HepG2 (cell line): ENCODE measurements around the gene ZNF24. TPM values are rescaled to one million over a fixed set of nuclear protein-coding genes. Genes with fewer than 3 reads are reported as not detected.

ENCODE experiments used
- ATAC-seq: fragments of 200-7000 bp; cut with Tn5 transposase; 3 replicates; pipeline ENCODE4 v1.9.1; 2020; ENCODE audit warnings: mild to moderate bottlenecking, moderate library complexity
- BruUV-seq: library from RNA; stranded (reverse); fragments of 400-500 nt; replicated peaks from 2 replicates; lab custom pipeline; 2021; lab: Mats Ljungman, UMichigan
- CTCF ChIA-PET: fragments of 300-600 bp; formaldehyde crosslinking; extraction: SDS; loops from one replicate; lab custom pipeline; 2021; ENCODE audit warnings: low total read pairs, inconsistent platforms, low intra/inter-chr PET ratio; lab: Yijun Ruan, JAX
- POLR2A ChIA-PET: fragments of 350-600 bp; sonication (Branson Sonifier 250); formaldehyde crosslinking; loops from one replicate; lab custom pipeline; 2020; ENCODE audit warnings: antibody characterized with exemption, inconsistent platforms; lab: Yijun Ruan, JAX
- DNase-seq: peaks from one replicate; pipeline ENCODE4 v3.0.0-alpha.2; 2015; ENCODE audit warnings: low spot score
- FAIRE-seq: peaks from 3 replicates; lab custom pipeline; 2011; peaks lifted over from hg19 to GRCh38; lab: Jason Lieb, UNC
- H2AFZ ChIP-seq: one replicate; pipeline ENCODE4 v1.6.1; 2011; ENCODE audit warnings: low read length, inconsistent platforms
- H3K27ac ChIP-seq: fragments of 300-600 bp; 3 replicates; pipeline ENCODE4 v1.8.0; 2011; ENCODE audit warnings: mixed run types, mild to moderate bottlenecking, mixed read lengths, low read length, inconsistent platforms; ENCODE audit not compliant: insufficient read depth; ENCODE audit errors: extremely low read length
- H3K27me3 ChIP-seq, 2 experiments: fragments of 200-600 bp in 1 of 2; 2 replicates in 1 of 2; 3 replicates in 1 of 2; pipeline versions ENCODE4 v1.6.0 to v1.8.0; 2011; ENCODE audit warnings: low read length in 2 of 2, mild to moderate bottlenecking in 2 of 2, moderate library complexity in 2 of 2, inconsistent platforms in 1 of 2; ENCODE audit not compliant: insufficient read depth in 2 of 2, control insufficient read depth in 1 of 2
- H3K36me3 ChIP-seq, 2 experiments: fragments of 200-600 bp in 1 of 2; replicated peaks in 1 of 2; 2 replicates in 1 of 2; 3 replicates in 1 of 2; pipeline versions ENCODE4 v1.5.1 to v1.8.0; 2011; ENCODE audit warnings: low read length in 2 of 2, inconsistent platforms in 1 of 2; ENCODE audit not compliant: insufficient read depth in 2 of 2, control insufficient read depth in 1 of 2
- H3K4me1 ChIP-seq: 2 replicates; pipeline ENCODE4 v1.5.1; 2012; ENCODE audit warnings: low read length, inconsistent platforms; ENCODE audit not compliant: insufficient read depth
- H3K4me2 ChIP-seq: 2 replicates; pipeline ENCODE4 v1.6.0; 2011; ENCODE audit warnings: low read depth, low read length, inconsistent platforms
- H3K4me3 ChIP-seq, 3 experiments: fragments of 200-600 bp in 1 of 3; sonication (generic), shearing (Covaris generic) in 1 of 3; replicated peaks in 1 of 3; 2 replicates each; pipeline ENCODE4 v1.5.1; 2011 to 2016; ENCODE audit warnings: low read length in 3 of 3, inconsistent platforms in 2 of 3, low read depth in 2 of 3, mild to moderate bottlenecking in 2 of 3, control low read depth in 1 of 3, mixed read lengths in 1 of 3; ENCODE audit not compliant: insufficient read depth in 1 of 3
- H3K79me2 ChIP-seq: one replicate; pipeline ENCODE4 v1.6.1; 2011; ENCODE audit warnings: low read length, inconsistent platforms; ENCODE audit not compliant: insufficient read depth
- H3K9ac ChIP-seq: 2 replicates; pipeline ENCODE4 v1.6.0; 2011; ENCODE audit warnings: mild to moderate bottlenecking, low read depth, low read length, inconsistent platforms; ENCODE audit not compliant: insufficient read depth
- H3K9me3 ChIP-seq: 2 replicates; pipeline ENCODE4 v1.5.1; 2012; ENCODE audit warnings: mild to moderate bottlenecking, low read length
- H4K20me1 ChIP-seq: 2 replicates; pipeline ENCODE4 v1.6.0; 2011; ENCODE audit warnings: inconsistent platforms, mild to moderate bottlenecking, low read length, moderate library complexity; ENCODE audit not compliant: insufficient read depth
- CEBPG ChIP-seq: IDR thresholded peaks from 2 replicates; pipeline ENCODE4 v1.6.1; 2016
- HOXA5 ChIP-seq: sonication (generic); formaldehyde crosslinking; IDR thresholded peaks from 2 replicates; pipeline ENCODE4 v1.4.0; 2020; ENCODE audit warnings: missing genetic modification reagents
- ZFP36 ChIP-seq: fragments of 150-350 bp; IDR thresholded peaks from 2 replicates; pipeline ENCODE4 v1.6.1; 2018; ENCODE audit warnings: borderline replicate concordance, low read length, low read depth; ENCODE audit not compliant: partially characterized antibody
- ZNF17 ChIP-seq: sonication (generic); formaldehyde crosslinking; IDR thresholded peaks from 2 replicates; pipeline ENCODE4 v1.5.0; 2020; ENCODE audit warnings: mild to moderate bottlenecking, missing genetic modification reagents
- WGBS: methylation state at CpG from one replicate; pipeline ENCODE4 v1.1.6; 2017; ENCODE audit warnings: low lambda C conversion rate; 5-methylcytosine and 5-hydroxymethylcytosine counted together
- in situ Hi-C: cut with HindIII; loops from 2 replicates; pipeline ENCODE4 v1.10.0; 2017; ENCODE audit warnings: low pct_unique_long_range_greater_than_20kb; ENCODE audit not compliant: extremely low pct_ligation_motif_present
- intact Hi-C: fragments of 100-400 bp; cut with micrococcal nuclease; formaldehyde crosslinking; loops from one replicate; pipeline ENCODE4 v1.10.0; 2022; ENCODE audit not compliant: unreplicated experiment
- polyA plus RNA-seq, 8 experiments: library from polyadenylated mRNA; depleted of rRNA in 3 of 8; stranded (reverse) in 7 of 8; unstranded in 1 of 8; fragments of >200 nt; fragmentation: Illumina TruSeq in 4 of 8; extraction: Trizol in 4 of 8; gene quantifications; 2 replicates each; pipeline versions ENCODE4 v1.2.1 to v1.2.3, GENCODE V29; 2011 to 2016; ENCODE audit warnings: low read depth in 4 of 8, missing spikeins in 1 of 8, mixed read lengths in 1 of 8; ENCODE audit not compliant: insufficient read depth in 1 of 8
- total RNA-seq, 5 experiments: library from RNA; depleted of rRNA; stranded (reverse); fragments of >200 nt; fragmentation: Illumina TruSeq; extraction: Trizol; gene quantifications; 2 replicates each; pipeline ENCODE4 v1.2.3, GENCODE V29; 2016; ENCODE audit warnings: low read depth in 1 of 5

ZNF24 gene
- total and polyA plus RNA-seq, 2 of the 13 experiments (the other 11 are each of a cell fraction or from before 2014, with no cell fraction given), result 19.5 to 41.1 TPM

- Histone ChIP-seq H3K4me1 (no peaks in the 10 kb centered on the region), H3K9ac (no peak overlapping the region), H3K36me3 (no peaks in the 10 kb centered on the region), H4K20me1 (no peaks in the 10 kb centered on the region), H3K79me2 (no peaks in the 10 kb centered on the region), H3K4me3 (no peak overlapping the region), H3K4me2 (no peak overlapping the region), H3K9me3 (peaks cover 23% of the 10 kb centered on the region)
- intact Hi-C loops (no loop called here), in situ Hi-C loops (loop anchor here (5.0 kb wide), 1 partner anchor 120 kb away; no protein-coding TSS in a partner anchor)
- CTCF ChIA-PET, result interaction anchor here (4.6 kb wide), 1 partner anchor 122 kb away, joined by 34 read pairs; no protein-coding TSS in a partner anchor
- FAIRE-seq (no peak), DNase-seq (no peak)
- no TSS peak for BruUV-seq
- 0 out of 2 replicates have a peak, but pooled peaks have one; percentile 16 for TF ChIP-seq CEBPG (CRISPR knock-in tag)
- no peak for TF ChIP-seq HOXA5 (CRISPR knock-in tag)
- TF ChIP-seq, all 625 proteins: peak for 1
- no peak for ATAC-seq
- H3K27me3 ChIP-seq, result no peaks in the 10 kb centered on the region
- no peak overlapping the region for H3K27ac ChIP-seq
- no peak overlapping the region for H2AFZ ChIP-seq
- POLR2A ChIA-PET, result no interaction called here
Observed at GRCh38 chr18:35352778-35353177, 8.6 kb upstream of the ZNF24 start.

GRCh38 chr18:35352283-35352682 lies 8.1 kb upstream of the ZNF24 start:
- Histone ChIP-seq H3K4me2 (no peak overlapping the region), H3K79me2 (no peaks in the 10 kb centered on the region), H3K27me3 (no peaks in the 10 kb centered on the region), H3K9ac (no peak overlapping the region), H3K4me1 (no peaks in the 10 kb centered on the region), H2AFZ (no peak overlapping the region), H3K9me3 (peaks cover 23% of the 10 kb centered on the region), H3K36me3 (no peaks in the 10 kb centered on the region), H3K27ac (no peak overlapping the region), H4K20me1 (no peaks in the 10 kb centered on the region), H3K4me3 (no peak overlapping the region)
- no peak for FAIRE-seq
- CTCF ChIA-PET, result interaction anchor here (4.6 kb wide), 1 partner anchor 121 kb away, joined by 34 read pairs; no protein-coding TSS in a partner anchor
- peak; percentile 18 for TF ChIP-seq ZFP36
- no peak for TF ChIP-seq ZNF17 (CRISPR knock-in tag)
- no peak for ATAC-seq
- intact Hi-C loops, result no loop called here
- in situ Hi-C loops, result loop anchor here (5.0 kb wide), 1 partner anchor 120 kb away; no protein-coding TSS in a partner anchor
- POLR2A ChIA-PET, result no interaction called here
- BruUV-seq, result no TSS peak
- DNase-seq, result no peak
- 0% methylated on average over 1 of the region's 2 CpGs for WGBS
